NCI-H128 (cell line): ENCODE data around the gene CNTF.

Experiments used
- DNase-seq: peaks from one replicate; lab custom pipeline; 2025; ENCODE audit not compliant: unreplicated experiment; lab: John Stamatoyannopoulos, UW

The CNTF gene

DNA sequence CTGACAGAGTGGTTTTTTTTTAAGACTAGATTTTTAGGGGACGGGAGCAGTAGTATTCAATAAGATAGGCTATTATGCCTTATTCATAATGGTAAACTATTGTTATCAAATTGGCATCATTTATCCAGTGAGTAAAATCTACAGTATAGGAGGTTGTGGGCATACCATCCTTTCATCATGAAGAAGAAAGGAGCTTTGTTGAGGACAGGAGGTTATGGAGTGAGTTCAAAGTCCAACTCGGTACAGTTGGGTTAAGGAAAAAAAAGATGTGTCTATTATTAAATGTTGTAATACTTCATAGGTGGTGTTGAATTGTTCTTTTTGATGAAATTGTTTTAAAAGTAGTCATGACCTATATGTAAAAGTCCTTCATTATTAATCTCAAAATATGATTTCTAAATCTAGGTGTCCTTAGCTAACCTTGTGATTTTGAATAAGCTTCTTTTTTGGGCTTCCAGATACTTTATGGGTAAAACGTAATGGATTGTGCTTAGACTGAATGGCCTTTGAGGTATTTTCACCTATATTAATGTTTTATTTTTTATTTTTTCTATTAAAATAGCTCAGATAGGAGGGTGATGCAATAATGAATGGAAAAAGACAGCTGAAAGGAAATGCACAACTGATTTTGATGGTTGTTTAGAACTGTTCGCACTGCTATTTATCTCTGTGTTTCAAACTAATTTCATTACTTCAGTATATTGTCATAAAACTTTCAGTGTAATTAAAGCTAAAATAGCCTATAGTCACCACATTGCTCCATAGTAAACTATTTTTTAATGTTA, 15.3 kb upstream of the CNTF start:
- no peak for DNase-seq

DNA sequence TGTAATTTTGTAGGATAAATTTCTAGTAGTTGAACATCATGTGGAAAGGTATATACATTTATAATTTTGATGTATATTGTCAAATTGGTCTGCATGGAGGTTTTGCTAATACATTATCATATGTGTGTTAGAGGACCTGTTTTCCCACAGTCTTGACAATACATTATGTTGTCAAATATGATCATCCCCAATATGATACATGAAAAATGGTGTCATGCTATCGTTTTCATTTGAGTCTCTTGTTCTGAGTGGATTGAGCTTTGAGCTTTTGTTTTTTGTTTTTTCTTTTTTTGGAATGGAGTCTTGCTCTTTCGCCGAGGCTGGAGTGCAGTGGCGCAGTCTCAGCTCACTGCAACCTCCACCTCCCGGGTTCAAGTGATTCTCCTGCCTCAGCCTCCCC, 14.1 kb upstream of the CNTF start:
- DNase-seq, result no peak

DNA sequence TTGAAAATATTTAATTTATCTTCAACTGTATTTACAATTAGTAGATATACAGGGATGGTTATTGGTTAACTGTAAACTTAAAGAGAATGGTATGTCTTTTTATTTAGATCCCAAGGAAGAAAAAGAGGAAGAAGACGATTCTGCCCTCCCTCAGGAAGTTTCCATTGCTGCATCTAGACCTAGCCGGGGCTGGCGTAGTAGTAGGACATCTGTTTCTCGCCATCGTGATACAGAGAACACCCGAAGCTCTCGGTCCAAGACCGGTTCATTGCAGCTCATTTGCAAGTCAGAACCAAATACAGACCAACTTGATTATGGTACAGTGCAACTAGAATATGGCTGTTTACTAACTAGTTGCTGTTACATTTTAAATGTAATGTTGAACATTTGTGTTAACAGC, 12.7 kb upstream of the CNTF start:
- no peak for DNase-seq

DNA sequence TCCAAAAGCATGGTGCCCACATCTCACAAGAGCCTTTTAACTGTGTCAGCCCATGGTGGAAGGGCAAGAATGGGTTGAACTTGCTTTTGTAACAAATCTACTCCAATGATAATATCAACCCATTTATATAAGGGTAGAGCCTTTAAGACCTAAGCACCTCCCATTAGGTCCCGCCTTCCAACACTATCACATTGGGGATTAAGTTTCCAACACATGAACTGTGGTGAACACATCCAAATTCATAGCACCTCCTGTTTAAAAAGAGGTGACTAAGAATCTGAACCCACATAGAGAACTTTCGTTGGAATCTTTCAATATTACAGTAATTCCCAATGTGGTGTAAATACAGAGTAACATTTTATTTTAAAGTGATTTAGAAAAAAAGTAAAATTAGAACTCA, 9.2 kb upstream of the CNTF start:
- no peak for DNase-seq

DNA sequence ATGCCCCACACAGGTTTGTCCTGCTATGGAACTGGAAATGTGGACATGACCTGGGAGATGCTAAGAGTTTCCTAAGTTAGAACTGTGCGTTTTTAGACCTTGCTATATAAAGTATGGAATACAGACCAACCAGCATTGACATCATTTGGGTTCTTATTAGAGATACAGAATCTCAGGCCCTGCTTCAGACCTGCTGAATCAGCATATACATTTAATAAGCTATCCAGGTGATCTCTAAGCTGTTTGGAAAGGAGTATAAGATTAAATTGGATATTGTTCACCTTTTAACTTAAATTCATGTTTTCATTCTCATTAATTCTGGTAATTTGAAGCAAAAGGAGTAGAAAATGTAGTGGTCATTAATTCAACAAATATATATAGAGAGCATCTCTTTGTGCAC, 6.9 kb upstream of the CNTF start:
- no peak for DNase-seq

DNA sequence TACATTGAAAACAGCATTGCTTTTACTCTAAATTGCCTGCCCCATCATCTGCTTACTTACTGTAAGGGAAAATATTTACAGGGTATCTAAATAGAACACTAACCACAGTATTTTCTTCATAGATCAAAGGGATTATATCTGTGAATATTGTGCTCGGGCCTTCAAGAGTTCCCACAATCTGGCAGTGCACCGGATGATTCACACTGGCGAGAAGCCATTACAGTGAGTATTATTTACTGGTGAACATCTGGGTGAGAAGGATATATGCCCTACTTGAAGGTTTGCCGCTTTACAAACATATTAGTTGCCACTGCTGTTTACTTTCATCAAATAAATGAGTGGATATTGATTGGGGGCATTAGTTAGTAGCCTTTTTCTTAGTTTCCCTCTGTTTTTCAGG, 5.9 kb upstream of the CNTF start:
- DNase-seq, result no peak

DNA sequence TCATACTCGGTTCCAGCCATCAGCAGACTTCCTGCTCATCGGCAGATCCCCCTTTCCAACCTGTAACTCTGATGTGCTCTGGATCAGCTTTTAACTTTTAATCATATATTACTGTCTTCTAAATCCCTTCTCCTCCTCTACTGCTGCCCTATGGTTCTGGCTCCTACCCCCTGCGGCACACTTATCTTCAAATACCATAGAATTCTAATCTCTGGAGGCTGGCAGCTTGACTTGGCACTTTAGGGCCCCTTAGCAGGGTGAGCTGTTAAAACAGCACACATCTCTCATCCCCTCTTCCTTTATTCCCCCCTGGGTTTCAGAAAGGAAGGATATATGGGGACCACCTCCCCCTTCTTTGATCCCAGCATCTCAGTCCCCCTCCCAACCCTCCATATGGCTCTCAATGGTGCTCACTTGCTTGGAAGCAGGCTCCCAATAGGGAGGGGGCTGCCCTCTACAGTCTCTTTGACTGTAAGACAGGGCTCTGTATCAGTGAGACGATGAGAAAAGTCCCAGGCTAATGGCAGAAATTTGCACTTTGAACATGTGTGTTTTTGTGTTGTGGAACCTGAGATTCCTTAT, 4.4 kb upstream of the CNTF start:
- no peak for DNase-seq

DNA sequence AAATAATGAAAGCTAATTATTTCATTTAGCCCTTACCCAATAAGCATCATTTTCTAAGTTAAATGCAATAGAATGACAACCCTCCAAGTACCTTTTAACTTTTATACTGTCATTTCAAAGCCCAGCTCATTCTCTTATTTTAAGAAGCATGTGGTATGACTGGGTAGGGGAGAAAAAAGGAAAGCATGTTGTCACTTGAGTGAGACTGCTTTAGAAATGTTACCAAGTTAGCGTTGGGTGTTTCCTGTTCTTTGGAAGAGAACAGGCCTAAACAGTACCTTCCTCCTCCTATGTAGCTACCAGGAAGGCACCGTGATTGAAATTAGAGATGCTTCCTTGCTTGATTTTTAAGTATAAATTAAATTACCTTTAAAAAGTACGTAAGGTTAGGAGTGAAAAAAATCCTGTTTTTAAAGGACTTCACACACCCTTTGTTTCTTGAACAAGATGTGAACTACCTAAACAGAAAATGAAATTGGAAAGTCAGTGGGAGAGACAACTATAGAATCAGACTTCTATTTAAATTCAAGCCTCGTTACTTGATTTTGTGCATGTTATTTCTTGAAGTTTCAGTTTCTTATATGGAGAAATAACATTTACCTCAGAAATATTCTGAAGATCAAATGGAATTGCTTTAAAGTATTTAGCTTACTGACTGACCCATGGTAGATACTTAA, 741 bp upstream of the CNTF start:
- DNase-seq, result no peak

DNA sequence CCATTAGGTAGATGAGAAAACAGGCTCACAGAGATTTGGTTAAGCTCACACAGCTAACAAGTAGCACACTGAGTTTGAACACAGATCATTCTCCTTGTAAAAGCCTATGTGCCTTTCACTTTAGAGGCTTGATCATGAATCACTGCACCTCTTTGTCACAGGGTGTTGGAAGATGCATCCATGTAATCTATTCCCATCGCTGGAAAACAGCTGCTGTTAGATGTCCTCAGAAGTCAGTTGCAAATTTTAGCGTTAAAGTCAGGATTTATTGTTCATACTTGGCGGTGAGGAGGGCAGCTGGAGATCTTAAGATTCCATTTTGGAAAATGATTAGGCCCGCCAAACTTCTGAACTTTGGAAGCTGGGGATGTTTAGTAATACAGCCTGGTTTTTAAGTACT, 2.6 kb downstream of the CNTF start:
- DNase-seq, result no peak

DNA sequence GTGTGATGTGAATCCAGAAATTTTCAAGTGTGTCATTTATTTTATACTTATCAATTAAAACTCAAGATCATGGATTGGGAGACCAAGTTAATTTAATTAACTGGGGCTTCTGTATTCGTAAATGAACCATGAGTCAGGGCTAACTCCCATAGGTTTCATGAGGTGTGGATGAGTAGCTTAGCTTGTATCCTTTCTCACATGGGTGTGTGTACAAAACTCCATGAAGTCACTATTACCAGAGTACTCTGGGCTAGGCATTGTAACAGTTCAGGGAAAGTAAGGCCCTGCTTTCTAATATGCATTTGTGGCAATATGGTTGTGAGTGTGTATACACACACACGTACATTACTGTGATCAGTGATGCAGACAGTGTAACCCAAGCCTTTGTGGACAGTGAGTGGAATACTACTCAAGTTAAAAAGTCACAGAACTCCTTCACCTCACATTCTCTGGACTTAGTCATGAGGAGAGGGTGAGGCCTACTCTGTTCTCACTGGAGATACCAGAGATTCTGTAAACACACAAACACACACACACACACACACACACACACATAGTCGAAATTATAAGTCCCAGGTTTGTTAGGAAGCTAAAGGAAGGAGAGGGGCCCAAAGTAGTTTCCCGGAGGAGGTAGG, 3.5 kb downstream of the CNTF start:
- no peak for DNase-seq

DNA sequence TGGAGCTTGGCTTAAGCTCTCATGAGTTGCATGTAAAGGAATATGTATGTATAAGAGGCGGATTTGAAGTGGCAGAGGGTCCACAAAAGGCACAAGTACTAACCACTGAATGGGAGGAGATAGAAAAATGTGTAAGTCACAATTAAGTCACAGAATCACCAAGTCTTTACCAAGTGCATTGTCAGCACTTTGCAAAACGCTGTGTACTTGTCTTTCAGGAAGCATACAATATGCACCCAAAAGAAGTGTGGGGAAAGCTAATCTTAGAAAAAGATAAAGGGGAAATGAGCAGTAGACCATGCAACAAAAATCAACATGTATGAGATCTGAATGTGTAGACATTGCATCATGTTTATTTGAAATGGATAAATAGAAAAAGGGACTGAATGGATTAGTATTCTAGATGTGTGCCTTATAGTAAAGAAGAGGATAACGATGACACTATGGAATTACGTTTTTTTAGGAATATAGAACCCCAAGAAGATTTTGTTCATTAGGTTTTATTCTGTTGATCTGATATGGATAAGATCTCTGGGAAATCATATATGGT, 4.5 kb downstream of the CNTF start:
- DNase-seq, result no peak

DNA sequence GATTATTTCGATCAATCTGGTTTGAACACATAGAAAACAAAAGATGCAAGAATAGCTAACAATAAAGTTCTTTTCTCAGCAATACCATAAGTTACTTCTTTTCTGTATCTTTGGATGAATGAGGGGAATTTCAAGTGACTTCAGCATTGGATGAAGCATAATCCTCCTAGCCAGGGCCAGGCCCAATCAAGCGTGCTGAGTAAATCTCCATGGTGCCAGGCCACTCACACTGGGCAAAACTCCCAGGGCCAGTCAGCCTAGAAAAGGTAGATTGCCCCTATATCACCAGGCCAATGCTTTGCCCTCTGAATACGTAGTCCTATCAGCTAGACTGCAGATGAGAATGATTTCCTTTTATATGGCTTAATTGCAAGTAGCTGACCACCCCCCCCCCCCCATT, 6.0 kb downstream of the CNTF start:
- no peak for DNase-seq

DNA sequence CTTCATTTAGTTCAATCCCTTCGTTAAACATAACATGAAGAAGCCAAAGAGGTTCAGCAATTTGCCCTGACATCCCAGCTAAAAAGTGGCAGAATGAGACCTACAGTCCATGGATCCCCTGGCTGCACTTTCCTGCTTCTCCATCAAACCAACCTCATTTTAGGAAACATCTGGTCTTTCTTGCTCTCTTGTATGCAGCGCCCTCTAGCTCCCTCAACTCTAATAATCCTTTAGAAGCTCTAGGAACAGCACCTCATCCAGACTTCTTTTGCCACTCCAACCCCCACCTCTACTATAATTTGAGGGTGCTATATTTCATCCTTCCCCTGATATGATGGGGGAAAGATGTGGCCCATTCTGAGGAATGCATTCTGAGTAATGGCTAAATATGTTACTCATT, 7.4 kb downstream of the CNTF start:
- DNase-seq, result no peak

DNA sequence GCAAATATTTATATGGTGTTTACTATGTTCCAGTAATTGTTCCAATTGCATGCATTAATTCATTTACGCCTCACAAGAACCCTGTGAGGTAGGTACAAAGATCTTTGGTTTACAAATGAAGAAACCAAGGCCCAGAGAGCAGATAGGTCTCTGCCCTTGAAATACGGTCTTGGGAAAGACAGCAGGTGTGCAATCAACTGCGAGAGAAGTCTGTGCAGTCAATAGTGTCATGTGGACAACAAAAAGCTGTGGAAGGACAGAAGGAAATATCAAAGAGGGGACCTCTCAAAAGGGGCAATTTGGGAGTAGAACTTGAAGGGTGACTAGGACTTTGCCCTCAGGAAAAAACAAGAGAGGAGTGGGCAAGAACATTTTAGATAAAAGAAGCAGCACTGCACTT, 8.9 kb downstream of the CNTF start:
- no peak for DNase-seq

DNA sequence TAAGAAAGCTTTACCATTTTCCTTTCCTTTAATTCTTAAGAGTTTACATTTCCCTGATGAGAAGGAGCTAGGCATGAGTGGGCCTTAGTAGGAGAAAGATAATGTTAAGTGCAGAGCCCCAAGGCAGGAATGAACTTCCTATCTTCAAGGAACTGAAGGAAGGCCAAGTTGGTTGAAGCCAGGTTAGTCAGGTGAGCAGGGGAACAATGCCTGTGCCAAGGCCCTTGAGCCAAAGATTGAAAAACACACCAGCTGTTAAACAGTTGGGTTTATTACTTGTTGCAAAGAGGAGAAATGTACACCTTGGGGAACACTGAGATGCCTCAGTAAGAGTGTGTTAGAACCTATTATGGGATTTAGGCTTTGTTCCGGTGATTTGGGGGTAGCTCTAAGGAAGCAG, 10.0 kb downstream of the CNTF start:
- no peak for DNase-seq

DNA sequence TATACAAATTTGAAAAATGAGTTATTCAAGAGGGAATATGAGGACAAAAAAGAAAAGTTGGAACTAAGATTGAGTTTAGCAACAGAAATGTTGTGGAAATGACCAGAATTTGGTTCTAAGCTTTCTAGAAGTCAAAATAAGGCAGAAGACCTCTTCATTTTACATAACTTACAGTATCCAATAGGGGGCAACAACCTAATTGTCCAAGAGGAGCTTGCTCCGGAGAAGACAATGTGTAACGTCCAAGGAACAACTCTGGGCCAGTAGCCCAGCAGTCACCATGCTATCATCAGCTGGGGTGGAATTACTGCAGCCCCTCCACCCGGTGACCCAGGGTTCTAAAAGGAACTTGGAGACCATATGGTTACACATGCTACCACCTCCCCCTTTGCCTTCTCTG, 14.1 kb downstream of the CNTF start:
- DNase-seq, result no peak

DNA sequence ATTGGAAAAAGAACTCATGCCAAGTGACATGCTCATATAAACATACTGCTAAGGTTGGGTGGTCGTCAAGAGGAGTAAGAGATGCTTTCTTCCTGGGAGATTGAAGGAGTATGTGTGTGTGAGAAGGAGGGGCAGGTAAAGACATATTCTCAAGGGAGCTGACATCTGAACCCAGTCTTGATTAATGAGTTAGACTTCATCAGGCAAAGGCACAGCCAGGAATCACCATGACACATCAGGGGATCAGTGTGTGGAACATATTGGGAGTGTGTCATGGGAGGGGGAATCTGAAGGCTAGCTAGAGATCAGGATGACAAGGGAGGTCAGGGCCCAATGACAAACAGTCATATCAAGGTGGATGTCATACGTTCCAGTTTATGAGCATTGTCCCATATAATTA, 14.9 kb downstream of the CNTF start:
- no peak for DNase-seq

DNA sequence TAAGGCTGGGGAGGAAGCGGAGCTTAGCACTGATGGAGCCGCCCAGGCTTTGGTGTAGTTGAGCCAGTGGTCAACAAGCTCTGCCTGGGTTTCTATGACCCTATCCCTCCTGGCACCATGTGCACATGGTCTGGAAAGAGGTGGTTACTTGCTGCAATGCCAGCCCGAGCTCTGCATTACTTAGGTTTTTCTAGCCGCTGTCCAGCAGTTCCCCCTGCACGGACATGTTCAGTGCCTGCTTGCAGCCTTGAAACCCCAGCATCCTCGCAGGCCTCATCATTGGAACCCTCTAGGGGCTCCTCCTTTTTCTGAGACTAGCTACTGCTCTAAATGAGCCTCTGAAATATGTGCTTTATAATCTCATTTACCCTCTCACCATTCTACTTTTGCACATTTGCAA, 16.6 kb downstream of the CNTF start:
- DNase-seq, result no peak

DNA sequence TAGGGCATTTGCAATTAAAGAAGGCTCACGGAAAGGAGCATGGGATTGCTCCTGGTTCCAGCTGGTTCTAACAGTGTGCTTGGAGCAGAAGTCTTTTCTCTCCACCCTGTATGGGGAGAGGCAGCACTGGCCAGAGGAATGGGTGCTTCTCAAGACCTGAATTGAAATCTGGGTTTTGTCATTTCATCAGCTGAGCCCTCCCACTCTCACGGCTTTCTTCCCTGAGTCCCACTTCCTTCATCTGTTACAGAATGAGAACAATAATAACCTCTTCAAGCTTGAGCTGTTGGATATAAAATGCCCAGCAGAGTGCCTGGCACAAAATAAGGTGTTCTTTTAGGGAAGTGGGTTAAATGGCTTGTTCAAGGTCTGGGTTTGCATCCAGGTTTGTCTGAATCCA, 17.2 kb downstream of the CNTF start:
- DNase-seq, result no peak

DNA sequence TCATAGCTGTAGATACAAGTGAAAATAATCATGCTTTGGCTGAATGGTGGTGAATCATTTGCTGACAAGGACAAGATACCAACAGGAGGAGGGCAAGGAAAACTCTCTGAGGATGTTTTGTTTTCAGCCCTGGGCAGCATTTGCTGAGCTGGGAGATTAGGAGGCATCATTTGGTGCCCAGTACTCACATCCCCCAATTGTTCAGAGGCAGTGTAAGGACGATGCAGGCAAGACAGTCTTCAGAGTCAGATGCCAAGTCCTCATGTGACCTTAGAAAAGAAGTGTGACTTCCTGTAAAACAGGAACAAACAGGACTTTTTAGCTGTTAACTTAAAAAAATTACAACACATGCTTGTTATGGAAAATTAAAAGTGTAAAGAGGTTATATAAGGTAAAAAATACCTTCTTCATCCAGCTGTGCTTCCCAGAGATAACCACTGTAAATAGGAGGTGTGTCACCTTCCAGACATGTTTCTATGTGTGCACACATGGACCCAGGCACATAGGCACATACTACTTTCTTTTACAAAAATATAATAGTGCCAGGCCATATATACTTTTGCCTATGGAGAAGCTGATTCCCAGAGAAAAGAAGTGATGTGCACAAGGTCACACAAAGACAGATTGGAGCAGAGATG, 18.0 kb downstream of the CNTF start:
- no peak for DNase-seq

DNA sequence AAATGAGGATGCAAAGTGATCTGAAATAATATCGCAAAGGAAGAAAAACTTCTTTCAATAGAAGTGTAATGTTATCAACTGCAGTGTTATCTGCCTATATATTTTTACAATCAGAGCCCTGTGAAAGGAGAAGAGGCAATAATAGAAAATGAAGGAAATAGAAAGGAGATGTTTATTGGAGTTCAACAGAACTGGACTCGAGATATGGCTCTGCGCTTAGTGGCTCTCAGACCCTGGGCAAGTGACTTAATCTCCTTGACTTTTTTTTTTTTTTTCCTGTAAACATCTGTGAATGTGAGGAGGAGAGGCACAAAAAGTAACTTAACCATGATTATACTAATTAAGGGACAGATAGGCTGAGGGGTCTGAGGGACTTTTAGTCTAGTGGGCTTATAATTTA, 18.9 kb downstream of the CNTF start:
- DNase-seq, result no peak
